ENCODE measurements around the gene RHOB. TPM values are rescaled to one million over a fixed set of nuclear protein-coding genes. Genes with fewer than 3 reads are reported as not detected.

Gene RHOB
- total and polyA plus RNA-seq, 2 experiments from 2014 or later, result 146 to 429 TPM

DNA sequence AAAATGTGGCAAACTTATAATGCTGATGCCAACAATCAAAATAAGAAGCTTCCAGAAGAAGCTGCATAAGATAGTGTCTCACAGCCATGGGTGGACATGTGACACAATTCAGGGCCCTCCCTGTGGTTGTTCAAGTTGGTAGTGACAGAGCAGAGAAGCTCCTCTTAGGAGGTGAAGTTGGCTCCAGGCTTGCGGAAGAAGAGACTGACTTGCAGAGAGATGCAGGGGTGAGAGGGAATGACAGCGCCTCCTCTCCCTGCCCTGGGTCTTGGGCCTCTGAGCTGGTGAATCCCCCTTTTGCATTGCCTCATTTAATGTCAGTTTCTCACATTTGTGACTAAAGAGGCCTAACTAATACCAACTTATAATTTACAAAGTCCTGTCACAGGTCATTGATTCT lies 23.0 kb upstream of the RHOB start:
- Histone ChIP-seq H2AFZ (no peak overlapping the region), H3K4me2 (no peak overlapping the region), H4K20me1 (ENCODE audit: insufficient read depth, poor library complexity, severe bottlenecking) (no peaks in the 10 kb centered on the region), H3K4me3 (no peak overlapping the region), H3K27ac (no peak overlapping the region), H3K9me2 (replicated peaks; ENCODE audit: insufficient read depth) (no peaks in the 10 kb centered on the region), H3K79me2 (no peaks in the 10 kb centered on the region), H3K9me3 (ENCODE audit: low read depth) (no peaks in the 10 kb centered on the region), H3K27me3 (no peaks in the 10 kb centered on the region), H3K4me1 (ENCODE audit: insufficient read depth) (no peaks in the 10 kb centered on the region), H3K36me3 (replicated peaks; ENCODE audit: insufficient read depth, low read depth) (no peaks in the 10 kb centered on the region)
- WGBS (ENCODE audit: low lambda C conversion rate, missing lambda C conversion rate), result 100% methylated on average over 2 of the region's 2 CpGs
- TF ChIP-seq CTCF (IDR thresholded peaks at IDR 0.05; ENCODE audit: poor library complexity), result no peak
- TF ChIP-seq EZH2 (IDR thresholded peaks at IDR 0.05; ENCODE audit: borderline replicate concordance), result no peak
- TF ChIP-seq EZH2phosphoT487 (IDR thresholded peaks at IDR 0.05; ENCODE audit: low read depth, severe bottlenecking, unreplicated experiment), result no peak
- no peak for DNase-seq (ENCODE audit: low spot score)

- H2AFZ ChIP-seq, result no peak overlapping the region
- H3K79me2 ChIP-seq, result no peaks in the 10 kb centered on the region
- WGBS (ENCODE audit: low lambda C conversion rate, missing lambda C conversion rate), result 66% methylated on average over 14 of the region's 15 CpGs
- no peaks in the 10 kb centered on the region for H3K9me3 ChIP-seq (ENCODE audit: low read depth)
- no peaks in the 10 kb centered on the region for H3K27me3 ChIP-seq
- no peaks in the 10 kb centered on the region for H3K4me1 ChIP-seq (ENCODE audit: insufficient read depth)
- H3K4me3 ChIP-seq, result no peak overlapping the region
- H3K9me2 ChIP-seq (replicated peaks; ENCODE audit: insufficient read depth), result no peaks in the 10 kb centered on the region
- H4K20me1 ChIP-seq (ENCODE audit: insufficient read depth, poor library complexity, severe bottlenecking), result no peaks in the 10 kb centered on the region
- no peaks in the 10 kb centered on the region for H3K36me3 ChIP-seq (replicated peaks; ENCODE audit: insufficient read depth, low read depth)
- H3K27ac ChIP-seq, result no peak overlapping the region
- H3K4me2 ChIP-seq, result no peak overlapping the region
- no peak for DNase-seq (ENCODE audit: low spot score)
- TF ChIP-seq EZH2phosphoT487 (IDR thresholded peaks at IDR 0.05; ENCODE audit: low read depth, severe bottlenecking, unreplicated experiment), result no peak
- no peak for TF ChIP-seq EZH2 (IDR thresholded peaks at IDR 0.05; ENCODE audit: borderline replicate concordance)
These were observed 22.3 kb upstream of the RHOB start for GRCh38 chr2:20424300-20425290.

- WGBS (ENCODE audit: low lambda C conversion rate, missing lambda C conversion rate), result 93% methylated on average over 6 of the region's 6 CpGs
- no peak overlapping the region for H3K27ac ChIP-seq
These were observed 21.4 kb upstream of the RHOB start for GRCh38 chr2:20425371-20425881.

More at GRCh38 chr2:20425371-20425881, 21.4 kb upstream of the RHOB start:
- Histone ChIP-seq H3K36me3 (replicated peaks; ENCODE audit: insufficient read depth, low read depth) (no peaks in the 10 kb centered on the region), H3K4me1 (ENCODE audit: insufficient read depth) (no peaks in the 10 kb centered on the region), H4K20me1 (ENCODE audit: insufficient read depth, poor library complexity, severe bottlenecking) (no peaks in the 10 kb centered on the region), H3K79me2 (no peaks in the 10 kb centered on the region), H3K27me3 (no peaks in the 10 kb centered on the region), H3K9me2 (replicated peaks; ENCODE audit: insufficient read depth) (no peaks in the 10 kb centered on the region), H3K4me2 (no peak overlapping the region), H3K4me3 (no peak overlapping the region), H2AFZ (no peak overlapping the region), H3K9me3 (ENCODE audit: low read depth) (no peaks in the 10 kb centered on the region)
- DNase-seq (ENCODE audit: low spot score), result no peak
- no peak for TF ChIP-seq EZH2phosphoT487 (IDR thresholded peaks at IDR 0.05; ENCODE audit: low read depth, severe bottlenecking, unreplicated experiment)
- no peak for TF ChIP-seq CTCF (IDR thresholded peaks at IDR 0.05; ENCODE audit: poor library complexity)
- TF ChIP-seq EZH2 (IDR thresholded peaks at IDR 0.05; ENCODE audit: borderline replicate concordance), result no peak

Data from hepatocyte (in vitro differentiated cells).